ENCODE results near the gene NECAB3.
"Not testable (repeated sequence)": the region's sequence is repeated elsewhere in the genome, so short reads cannot be mapped to it uniquely, and the experiment has no call there.

Gene NECAB3, protein sequence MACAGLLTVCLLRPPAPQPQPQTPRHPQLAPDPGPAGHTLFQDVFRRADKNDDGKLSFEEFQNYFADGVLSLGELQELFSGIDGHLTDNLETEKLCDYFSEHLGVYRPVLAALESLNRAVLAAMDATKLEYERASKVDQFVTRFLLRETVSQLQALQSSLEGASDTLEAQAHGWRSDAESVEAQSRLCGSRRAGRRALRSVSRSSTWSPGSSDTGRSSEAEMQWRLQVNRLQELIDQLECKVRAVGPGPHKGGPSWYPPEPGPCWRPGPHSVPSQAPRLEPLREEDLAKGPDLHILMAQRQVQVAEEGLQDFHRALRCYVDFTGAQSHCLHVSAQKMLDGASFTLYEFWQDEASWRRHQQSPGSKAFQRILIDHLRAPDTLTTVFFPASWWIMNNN

GRCh38 chr20:33674294-33675135, at the start of gene NECAB3:
Gene NECAB3 (minus strand): TSS chr20:33674428. CDS start chr20:33674352, 76 bp downstream.
- DNase-seq: peak; percentile 65

DNA sequence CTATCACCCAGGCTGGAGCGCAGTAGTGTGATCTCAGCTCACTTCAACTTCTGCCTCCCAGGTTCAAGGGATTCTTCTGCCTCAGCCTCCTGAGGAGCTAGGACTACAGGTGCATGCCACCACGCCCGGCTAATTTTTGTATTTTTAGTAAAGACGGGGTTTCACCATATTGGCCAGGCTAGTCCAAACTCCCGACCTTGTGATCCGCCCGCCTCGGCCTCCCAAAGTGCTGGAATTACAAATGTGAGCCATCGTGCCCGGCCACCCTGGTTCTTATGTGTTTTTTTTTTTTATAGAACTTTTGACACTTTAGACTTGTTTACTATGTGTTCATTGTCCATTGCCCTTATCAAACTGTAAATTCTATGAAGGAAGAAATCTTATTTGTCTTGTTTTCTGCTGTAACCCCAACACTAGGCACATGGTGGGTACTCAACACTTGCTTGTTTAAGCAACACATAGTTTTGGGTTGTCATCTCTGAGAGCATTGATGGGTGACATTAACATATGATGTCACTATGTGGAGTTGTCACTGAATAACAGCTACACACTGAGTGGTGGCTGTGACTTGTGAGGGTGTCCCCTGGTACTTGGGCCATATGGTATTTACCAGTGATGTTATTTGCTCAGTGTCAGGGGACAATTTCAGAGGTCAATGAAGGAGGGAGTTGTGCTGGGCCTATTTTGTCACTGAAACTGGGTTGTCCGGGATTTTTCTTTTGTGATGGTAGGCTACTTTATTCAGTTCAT, 47.3 kb upstream of the NECAB3 start:
- DNase-seq: no peak

- DNase-seq: peak; percentile 88
Observed at GRCh38 chr20:33719989-33720709, 45.9 kb upstream of the NECAB3 start, which contains the start of gene PXMP4. Gene PXMP4 (minus strand): TSS chr20:33720310. CDS start chr20:33720207, 103 bp downstream.

DNA sequence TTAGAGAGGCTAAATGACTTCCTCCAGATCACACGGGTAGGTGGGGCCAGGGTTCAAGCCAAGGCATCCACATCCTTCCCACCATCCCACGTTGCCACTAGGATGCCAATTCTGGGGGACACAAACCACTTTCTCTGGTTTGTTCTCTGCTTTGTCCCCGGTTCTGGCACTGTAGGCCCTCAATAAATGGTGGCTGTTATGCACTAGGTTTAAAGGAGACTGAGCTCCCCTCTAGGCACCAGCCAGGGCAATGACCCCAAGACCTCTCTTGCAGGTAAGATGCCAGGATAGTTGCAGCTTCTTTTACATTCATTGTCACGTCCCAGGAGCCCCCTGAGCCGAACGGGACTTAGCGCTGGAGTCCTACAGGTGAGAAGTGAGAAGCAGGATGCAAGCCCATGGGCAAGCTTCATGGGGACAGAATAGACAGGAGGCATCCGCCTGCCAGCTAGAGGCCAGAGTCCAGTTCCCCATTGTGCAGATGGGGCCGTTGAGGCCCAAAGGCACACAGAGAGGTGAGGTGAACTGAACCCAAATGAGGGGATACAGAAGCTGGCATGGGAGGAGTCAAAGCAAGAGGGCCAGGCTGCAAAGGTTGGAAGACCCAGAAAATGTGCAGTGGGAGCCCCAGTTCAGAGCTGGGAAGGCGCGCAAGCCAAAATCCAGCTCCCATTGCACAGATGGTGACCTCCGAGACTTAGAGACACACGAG, 45.2 kb upstream of the NECAB3 start:
- no peak for DNase-seq

- DNase-seq: no peak
Observed at GRCh38 chr20:33716498-33716897, 42.3 kb upstream of the NECAB3 start.

GRCh38 chr20:33713865-33714367, 39.7 kb upstream of the NECAB3 start:
- DNase-seq: no peak

DNA sequence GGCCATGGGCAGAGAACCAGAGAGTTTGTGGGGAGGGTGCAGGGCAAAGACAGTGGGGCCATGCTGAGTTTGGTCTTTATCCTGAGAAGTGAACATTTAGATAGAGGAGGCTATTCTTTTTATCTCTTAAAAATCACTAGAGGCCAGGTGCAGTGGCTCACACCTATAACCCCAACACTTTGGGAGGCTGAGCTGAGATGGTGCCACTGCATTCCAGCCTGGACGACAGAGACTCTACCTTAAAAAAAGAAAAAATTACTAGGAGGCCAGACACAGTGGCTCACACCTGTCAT, 37.2 kb upstream of the NECAB3 start:
- no peak for DNase-seq

- no peak for DNase-seq
Observed at GRCh38 chr20:33710681-33711445, 36.6 kb upstream of the NECAB3 start.

DNA sequence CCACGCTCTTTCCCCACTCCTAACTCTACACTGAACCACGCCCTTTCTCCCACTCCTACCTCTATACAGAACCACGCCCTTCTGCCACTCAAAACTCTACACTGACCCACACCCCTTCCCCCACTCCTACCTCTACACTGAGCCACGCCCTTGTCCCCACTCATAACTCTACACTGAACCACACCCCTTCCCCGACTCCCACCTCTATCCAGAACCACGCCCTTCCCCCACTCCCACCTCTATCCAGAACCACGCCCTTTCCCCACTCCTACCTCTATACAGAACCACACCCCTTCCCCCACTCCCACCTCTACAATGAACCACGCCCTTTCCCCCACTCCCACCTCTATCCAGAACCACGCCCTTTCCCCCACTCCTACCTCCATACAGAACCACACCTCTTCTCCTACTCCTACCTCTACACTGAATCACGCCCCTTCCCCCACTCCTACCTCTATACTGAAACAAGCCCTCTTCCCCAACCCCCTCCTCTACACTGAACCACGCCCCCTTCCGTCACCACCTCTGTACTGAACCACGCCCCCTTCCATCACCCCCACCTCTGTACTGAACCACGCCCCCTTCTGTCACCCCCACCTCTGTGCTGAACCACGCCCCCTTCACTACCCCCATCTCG, 35.8 kb upstream of the NECAB3 start:
- DNase-seq: no peak

GRCh38 chr20:33709398-33709797, 35.2 kb upstream of the NECAB3 start:
- DNase-seq: no peak

- no peak for DNase-seq
Observed at GRCh38 chr20:33707668-33708067, 33.4 kb upstream of the NECAB3 start.

GRCh38 chr20:33704197-33704924, 30.1 kb upstream of the NECAB3 start:
- no peak for DNase-seq

GRCh38 chr20:33703498-33704137, 29.4 kb upstream of the NECAB3 start:
- DNase-seq: no peak

GRCh38 chr20:33702861-33703260, 28.6 kb upstream of the NECAB3 start:
- DNase-seq: no peak

DNA sequence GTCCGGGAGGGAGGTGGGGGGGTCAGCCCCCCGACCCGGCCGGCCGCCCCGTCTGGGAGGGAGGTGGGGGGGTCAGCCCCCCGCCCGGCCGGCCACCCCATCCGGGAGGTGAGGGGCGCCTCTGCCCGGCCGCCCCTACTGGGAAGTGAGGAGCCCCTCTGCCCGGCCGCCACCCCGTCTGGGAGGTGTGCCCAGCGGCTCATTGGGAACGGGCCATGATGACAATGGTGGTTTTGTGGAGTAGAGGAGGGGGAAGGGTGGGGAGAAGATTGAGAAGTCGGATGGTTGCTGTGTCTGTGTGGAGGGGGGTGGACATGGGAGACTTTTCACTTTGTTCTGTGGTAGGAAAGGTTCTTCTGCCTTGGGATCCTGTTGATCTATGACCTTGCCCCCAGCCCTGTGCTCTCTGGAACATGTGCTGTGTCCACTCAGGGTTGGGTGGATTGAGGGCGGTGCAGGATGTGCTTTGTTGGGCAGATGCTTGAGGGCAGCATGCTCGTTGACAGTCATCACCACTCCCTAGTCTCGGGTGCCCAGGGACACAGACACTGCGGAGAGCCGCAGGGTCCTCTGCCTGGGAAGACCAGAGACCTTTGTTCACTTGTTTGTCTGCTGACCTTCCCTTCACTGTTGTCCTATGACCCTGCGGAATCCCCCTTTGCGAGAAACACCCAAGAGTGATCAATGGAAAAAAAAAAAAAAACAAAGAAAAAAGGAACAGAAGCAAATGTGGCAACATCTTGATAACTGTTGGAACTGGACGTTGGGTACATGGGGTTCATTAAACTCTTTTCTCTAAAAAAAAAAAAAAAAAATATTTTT, 27.6 kb upstream of the NECAB3 start:
- no peak for DNase-seq

- DNase-seq: not testable (repeated sequence)
Observed at GRCh38 chr20:33700696-33701441, 26.6 kb upstream of the NECAB3 start.

DNA sequence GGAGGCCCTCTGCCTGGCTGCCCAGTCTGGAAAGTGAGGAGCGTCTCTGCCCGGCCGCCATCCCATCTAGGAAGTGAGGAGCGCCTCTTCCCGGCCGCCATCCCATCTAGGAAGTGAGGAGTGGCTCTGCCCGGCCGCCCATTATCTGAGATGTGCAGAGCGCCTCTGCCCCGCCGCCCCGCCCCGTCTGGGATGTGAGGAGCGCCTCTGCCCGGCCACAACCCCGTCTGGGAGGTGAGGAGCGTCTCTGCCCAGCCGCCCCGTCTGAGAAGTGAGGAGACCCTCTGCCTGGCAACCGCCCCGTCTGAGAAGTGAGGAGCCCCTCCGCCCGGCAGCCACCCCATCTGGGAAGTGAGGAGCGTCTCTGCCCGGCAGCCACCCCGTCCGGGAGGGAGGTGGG, 24.7 kb upstream of the NECAB3 start:
- DNase-seq: not testable (repeated sequence)

GRCh38 chr20:33697129-33697528, 22.9 kb upstream of the NECAB3 start:
- no peak for DNase-seq

Measured in activated naive CD4-positive, alpha-beta T cell treated with Interleukin-2 at 50 U/mL for 16 hours (primary cell).